GM04504 (cell line): ENCODE results near the gene NTSR2.

Source experiments
- DNase-seq: peaks from one replicate; pipeline ENCODE4 v3.0.0-alpha.2; 2012; ENCODE audit warnings: low read depth

The NTSR2 gene

GRCh38 chr2:11669454-11670291, at the start of gene NTSR2:
Gene NTSR2 (minus strand): TSS chr2:11670195. CDS start chr2:11670129, 66 bp downstream.
- DNase-seq: no peak

- no peak for DNase-seq
Observed at GRCh38 chr2:11719230-11719977, 49.4 kb upstream of the NTSR2 start.

GRCh38 chr2:11718606-11719005, 48.6 kb upstream of the NTSR2 start:
- DNase-seq: no peak

GRCh38 chr2:11717623-11718022, 47.6 kb upstream of the NTSR2 start:
- no peak for DNase-seq

GRCh38 chr2:11716689-11717321, 46.8 kb upstream of the NTSR2 start:
- peak; percentile 4 for DNase-seq

GRCh38 chr2:11715987-11716652, 46.1 kb upstream of the NTSR2 start:
- DNase-seq: no peak

- DNase-seq: no peak
Observed at GRCh38 chr2:11713815-11714214, 43.8 kb upstream of the NTSR2 start.

GRCh38 chr2:11712866-11713265, 42.9 kb upstream of the NTSR2 start:
- no peak for DNase-seq

- no peak for DNase-seq
Observed at GRCh38 chr2:11711751-11712150, 41.8 kb upstream of the NTSR2 start.

GRCh38 chr2:11711354-11711716, 41.3 kb upstream of the NTSR2 start:
- DNase-seq: no peak

- DNase-seq: no peak
Observed at GRCh38 chr2:11710632-11711353, 40.8 kb upstream of the NTSR2 start.

GRCh38 chr2:11710210-11710609, 40.2 kb upstream of the NTSR2 start:
- no peak for DNase-seq

GRCh38 chr2:11709293-11709692, 39.3 kb upstream of the NTSR2 start:
- DNase-seq: no peak

GRCh38 chr2:11708106-11708505, 38.1 kb upstream of the NTSR2 start:
- DNase-seq: no peak

GRCh38 chr2:11705711-11706110, 35.7 kb upstream of the NTSR2 start:
- DNase-seq: no peak

GRCh38 chr2:11705063-11705462, 35.1 kb upstream of the NTSR2 start:
- DNase-seq: no peak

- no peak for DNase-seq
Observed at GRCh38 chr2:11703700-11704099, 33.7 kb upstream of the NTSR2 start.

- DNase-seq: no peak
Observed at GRCh38 chr2:11702946-11703345, 33.0 kb upstream of the NTSR2 start.

GRCh38 chr2:11701751-11702301, 31.8 kb upstream of the NTSR2 start:
- DNase-seq: no peak

GRCh38 chr2:11701206-11701605, 31.2 kb upstream of the NTSR2 start:
- DNase-seq: no peak
